ENCODE data around the gene AIM2. TPM values are rescaled to one million over a fixed set of nuclear protein-coding genes. Genes with fewer than 3 reads are reported as not detected.
"Not testable (repeated sequence)": the region's sequence is repeated elsewhere in the genome, so short reads cannot be mapped to it uniquely, and the experiment has no call there.

Gene AIM2
- total RNA-seq, 4 donors from 2014 or later, result 1.5 to 170 (median 6.4) TPM

DNA sequence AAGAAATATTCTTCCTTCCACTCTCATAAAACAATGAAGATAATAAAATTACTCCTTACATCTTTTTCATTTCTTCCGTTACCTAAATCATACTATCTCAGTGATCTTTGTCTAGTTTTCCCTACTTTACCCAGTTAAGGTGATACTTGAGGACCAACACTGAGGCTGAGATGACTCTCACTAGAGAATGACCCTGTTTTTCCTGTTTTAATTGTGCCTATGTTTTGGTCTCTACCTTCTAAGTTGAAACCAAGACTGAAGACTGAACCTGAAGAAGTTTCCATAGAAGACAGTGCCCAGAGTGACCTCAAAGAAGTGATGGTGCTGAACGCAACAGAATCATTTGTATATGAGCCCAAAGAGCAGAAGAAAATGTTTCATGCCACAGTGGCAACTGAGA, 25.1 kb downstream of the AIM2 start:
- H3K9me3 ChIP-seq, result no peaks in the 10 kb centered on the region
- no peaks in the 10 kb centered on the region for H3K27me3 ChIP-seq
- TF ChIP-seq, protein P1, sequence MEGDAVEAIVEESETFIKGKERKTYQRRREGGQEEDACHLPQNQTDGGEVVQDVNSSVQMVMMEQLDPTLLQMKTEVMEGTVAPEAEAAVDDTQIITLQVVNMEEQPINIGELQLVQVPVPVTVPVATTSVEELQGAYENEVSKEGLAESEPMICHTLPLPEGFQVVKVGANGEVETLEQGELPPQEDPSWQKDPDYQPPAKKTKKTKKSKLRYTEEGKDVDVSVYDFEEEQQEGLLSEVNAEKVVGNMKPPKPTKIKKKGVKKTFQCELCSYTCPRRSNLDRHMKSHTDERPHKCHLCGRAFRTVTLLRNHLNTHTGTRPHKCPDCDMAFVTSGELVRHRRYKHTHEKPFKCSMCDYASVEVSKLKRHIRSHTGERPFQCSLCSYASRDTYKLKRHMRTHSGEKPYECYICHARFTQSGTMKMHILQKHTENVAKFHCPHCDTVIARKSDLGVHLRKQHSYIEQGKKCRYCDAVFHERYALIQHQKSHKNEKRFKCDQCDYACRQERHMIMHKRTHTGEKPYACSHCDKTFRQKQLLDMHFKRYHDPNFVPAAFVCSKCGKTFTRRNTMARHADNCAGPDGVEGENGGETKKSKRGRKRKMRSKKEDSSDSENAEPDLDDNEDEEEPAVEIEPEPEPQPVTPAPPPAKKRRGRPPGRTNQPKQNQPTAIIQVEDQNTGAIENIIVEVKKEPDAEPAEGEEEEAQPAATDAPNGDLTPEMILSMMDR (IDR thresholded peaks at IDR 0.05), result no peak
- no peak for TF ChIP-seq POLR2A (IDR thresholded peaks at IDR 0.05)
- peaks cover 0 to 9% (median 3%) of the 10 kb centered on the region in 4 donors for H3K4me1 ChIP-seq
- no peak for DNase-seq
- H3K4me3 ChIP-seq, result no peak overlapping the region
- H3K27ac ChIP-seq, result no peak overlapping the region
- peaks cover 0 to 69% (median 0%) of the 10 kb centered on the region in 3 donors for H3K36me3 ChIP-seq

DNA sequence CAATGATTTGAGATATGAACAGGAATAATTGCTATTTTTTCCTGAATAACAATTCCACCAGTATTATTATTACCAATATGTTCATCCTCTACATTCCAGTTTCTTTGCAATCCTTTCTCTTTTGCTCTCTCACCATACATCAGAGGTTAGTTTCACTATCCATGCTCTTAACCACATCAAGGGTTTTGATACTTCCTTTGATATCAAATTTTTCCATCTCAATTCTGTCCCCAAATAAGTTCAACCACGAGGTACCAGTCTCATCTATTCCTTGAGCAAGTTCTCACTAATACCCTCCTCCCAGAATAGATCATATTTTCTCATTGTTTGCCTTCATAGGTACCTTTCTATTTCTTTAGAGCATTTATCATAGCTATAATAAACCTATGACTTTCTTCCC, 30.1 kb downstream of the AIM2 start:
- H3K36me3 ChIP-seq, result peaks cover 0 to 51% (median 0%) of the 10 kb centered on the region in 3 donors
- not testable (repeated sequence) for H3K4me1 ChIP-seq, H3K27ac ChIP-seq, DNase-seq, H3K9me3 ChIP-seq, H3K27me3 ChIP-seq, H3K4me3 ChIP-seq

DNA sequence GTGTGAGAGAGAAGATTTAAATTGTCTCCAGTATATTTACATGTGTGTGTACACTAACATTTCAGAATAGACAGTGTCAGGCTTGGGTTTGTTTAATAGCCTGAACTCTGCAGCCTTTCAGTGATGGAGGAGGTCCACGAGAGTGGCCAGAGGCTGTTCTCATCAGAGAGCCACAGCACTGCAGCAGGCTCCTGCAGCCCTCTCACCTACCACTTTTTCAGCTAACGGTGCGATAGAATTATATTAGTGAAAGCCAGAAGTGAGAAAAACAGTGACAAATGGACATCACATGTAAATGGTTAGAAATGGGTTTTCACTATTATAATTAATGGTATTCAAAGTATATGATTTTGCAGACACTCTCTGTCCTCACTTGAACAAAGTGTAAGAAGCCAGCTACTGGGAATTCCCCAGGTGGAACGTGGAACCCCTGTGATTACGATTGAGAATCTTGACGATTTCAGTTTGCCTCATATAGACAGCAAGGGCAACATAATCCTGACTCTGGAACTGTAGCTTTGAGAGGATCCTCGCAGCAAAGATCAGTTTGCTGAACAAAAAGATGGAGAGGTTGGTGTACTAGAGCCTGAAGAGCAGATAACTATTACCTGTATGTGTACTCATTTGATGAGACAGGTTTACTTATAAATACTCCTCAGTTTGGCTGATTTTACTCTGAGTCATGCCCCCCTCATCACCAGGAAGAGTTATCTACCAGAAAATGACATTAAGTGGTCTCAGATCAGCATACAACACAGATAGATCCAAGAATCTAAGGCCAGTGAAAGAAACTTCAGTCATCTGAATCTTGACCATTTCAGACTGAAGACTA, 35.5 kb downstream of the AIM2 start:
- no peaks in the 10 kb centered on the region for H3K9me3 ChIP-seq
- no peak overlapping the region for H3K27ac ChIP-seq
- H3K27me3 ChIP-seq, result no peaks in the 10 kb centered on the region
- TF ChIP-seq, protein P1 (IDR thresholded peaks at IDR 0.05), result no peak
- TF ChIP-seq POLR2A (IDR thresholded peaks at IDR 0.05), result no peak
- no peak overlapping the region for H3K4me3 ChIP-seq
- H3K4me1 ChIP-seq, result no peaks in the 10 kb centered on the region
- DNase-seq, result no peak
- H3K36me3 ChIP-seq, result peaks cover 0 to 69% (median 0%) of the 10 kb centered on the region in 3 donors

DNA sequence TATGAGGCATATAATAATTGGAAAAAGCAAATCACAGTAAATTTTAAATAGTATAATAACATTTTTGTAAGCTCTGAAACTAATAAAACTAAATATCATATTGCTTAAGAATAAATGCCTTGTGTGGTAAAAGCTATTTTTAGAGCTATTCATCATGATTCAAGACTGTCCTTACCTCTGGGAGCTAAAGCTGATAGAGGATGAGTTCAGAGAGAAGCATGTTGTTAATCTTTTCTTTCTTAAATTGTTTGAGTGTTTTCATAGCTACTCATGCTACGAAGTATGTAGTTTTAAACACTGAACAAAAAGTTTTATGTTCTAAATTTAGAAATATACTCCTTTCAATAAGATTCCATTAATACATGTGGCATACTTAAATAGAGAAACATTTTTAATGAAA, 36.4 kb downstream of the AIM2 start:
- Histone ChIP-seq H3K27me3 (no peaks in the 10 kb centered on the region), H3K4me3 (no peak overlapping the region), H3K27ac (no peak overlapping the region), H3K9me3 (no peaks in the 10 kb centered on the region), H3K36me3 (peaks cover 0 to 70% (median 0%) of the 10 kb centered on the region in 3 donors), H3K4me1 (no peaks in the 10 kb centered on the region)
- TF ChIP-seq, protein P1 (IDR thresholded peaks at IDR 0.05), result no peak
- TF ChIP-seq POLR2A (IDR thresholded peaks at IDR 0.05), result no peak
- DNase-seq, result no peak

DNA sequence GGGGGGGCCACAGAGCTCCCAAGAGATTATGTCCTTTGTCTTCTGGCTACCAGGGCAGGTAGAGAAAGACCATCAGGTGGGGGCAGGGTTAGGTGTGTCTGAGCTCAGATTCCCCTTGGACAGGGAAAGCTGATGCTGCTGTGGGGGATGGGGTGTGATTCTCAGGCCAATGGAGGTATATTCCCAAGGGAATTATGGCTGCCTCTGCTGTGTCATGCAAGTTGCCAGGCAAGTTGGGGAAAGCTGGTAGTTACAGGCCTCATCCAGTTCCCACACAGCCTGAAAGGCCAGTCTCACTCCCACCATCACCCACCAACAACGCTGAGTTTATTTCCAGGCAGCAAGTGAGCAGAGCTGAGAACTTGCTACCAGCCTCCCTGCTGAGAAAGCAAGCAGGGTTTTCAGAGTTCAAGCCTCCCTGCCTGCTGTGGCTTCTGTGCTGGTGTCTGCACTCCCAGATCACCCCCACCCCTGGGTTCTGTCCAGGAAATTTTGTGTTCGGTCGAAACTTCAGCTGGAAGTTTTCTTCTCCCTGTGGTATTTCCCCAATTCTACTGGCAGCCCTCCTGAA, 45.6 kb downstream of the AIM2 start:
- H3K36me3 ChIP-seq, result peaks cover 0 to 64% (median 0%) of the 10 kb centered on the region in 3 donors
- no peak for TF ChIP-seq POLR2A (IDR thresholded peaks at IDR 0.05)
- TF ChIP-seq, protein P1 (IDR thresholded peaks at IDR 0.05), result no peak
- no peak overlapping the region for H3K27ac ChIP-seq
- no peaks in the 10 kb centered on the region for H3K9me3 ChIP-seq
- no peak for DNase-seq
- no peak overlapping the region for H3K4me3 ChIP-seq
- H3K27me3 ChIP-seq, result no peaks in the 10 kb centered on the region
- peaks cover 0 to 4% (median 0%) of the 10 kb centered on the region in 4 donors for H3K4me1 ChIP-seq

DNA sequence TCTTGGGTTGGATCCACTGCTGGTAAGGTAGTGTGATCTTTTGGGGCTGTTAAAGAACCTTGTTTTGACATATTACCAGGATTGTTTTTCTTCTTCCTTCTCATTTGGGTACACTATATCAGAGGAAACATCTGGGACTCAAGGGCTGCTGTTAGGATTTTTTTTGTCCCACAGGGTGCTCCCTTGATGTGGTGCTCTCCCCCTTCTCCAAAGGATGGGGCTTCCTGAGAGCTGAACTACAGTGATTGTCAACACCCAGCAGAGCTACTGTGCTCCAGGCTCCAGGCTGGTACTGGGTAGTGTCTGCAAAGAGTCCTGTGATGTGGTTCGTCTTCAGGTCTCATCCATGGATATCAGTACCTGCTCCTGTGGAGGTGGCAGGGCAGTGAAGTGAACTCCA, 46.3 kb downstream of the AIM2 start:
- no peak for DNase-seq
- H3K27ac ChIP-seq, result no peak overlapping the region
- H3K9me3 ChIP-seq, result no peaks in the 10 kb centered on the region
- H3K4me3 ChIP-seq, result no peak overlapping the region
- no peaks in the 10 kb centered on the region for H3K27me3 ChIP-seq
- no peak for TF ChIP-seq POLR2A (IDR thresholded peaks at IDR 0.05)
- TF ChIP-seq, protein P1 (IDR thresholded peaks at IDR 0.05), result no peak
- peaks cover 0 to 58% (median 0%) of the 10 kb centered on the region in 3 donors for H3K36me3 ChIP-seq
- peaks cover 0 to 10% (median 0%) of the 10 kb centered on the region in 4 donors for H3K4me1 ChIP-seq

DNA sequence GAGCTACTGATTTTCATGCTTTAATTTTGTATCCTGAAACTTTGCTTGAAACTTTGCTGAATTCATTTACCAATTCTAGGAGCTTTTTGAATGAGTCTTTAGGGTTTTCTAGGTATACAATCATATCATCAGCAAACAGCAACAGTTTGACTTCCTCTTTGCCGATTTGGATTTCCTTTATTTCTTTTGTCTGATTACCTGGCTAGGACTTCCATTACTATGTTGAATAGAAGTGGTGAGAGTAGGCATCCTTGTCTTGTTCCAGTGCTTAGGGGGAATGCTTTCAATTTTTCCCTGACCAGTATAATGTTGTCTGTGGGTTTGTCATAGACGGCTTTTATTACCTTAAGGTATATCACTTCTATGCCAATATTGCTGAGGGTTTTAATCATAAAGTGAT, 49.7 kb downstream of the AIM2 start:
- not testable (repeated sequence) for H3K27me3 ChIP-seq, H3K27ac ChIP-seq, H3K9me3 ChIP-seq, H3K4me3 ChIP-seq, DNase-seq
- Histone ChIP-seq H3K36me3 (peaks cover 0 to 28% (median 0%) of the 10 kb centered on the region in 3 donors), H3K4me1 (peaks cover 0 to 10% (median 0%) of the 10 kb centered on the region in 4 donors)

Data from Peyer's patch (tissue), 4 donors.